Endothelial cell of umbilical vein (primary cell): Measurements from ENCODE around the gene WDR38. TPM values are rescaled to one million over a fixed set of nuclear protein-coding genes. Genes with fewer than 3 reads are reported as not detected.

Experiments used
- BruUV-seq: library from RNA; stranded (reverse); fragments of 400-500 nt; replicated peaks from 2 replicates; lab custom pipeline; 2021; lab: Mats Ljungman, UMichigan
- CTCF ChIA-PET: fragments of 300-600, 350-600 bp; sonication (Branson Sonifier 250); formaldehyde crosslinking; loops from one replicate; lab custom pipeline; 2021; ENCODE audit warnings: antibody characterized with exemption, inconsistent platforms; lab: Charles Lee
- POLR2A ChIA-PET: fragments of 300-600, 350-600 bp; sonication (Branson Sonifier 250); formaldehyde crosslinking; loops from one replicate; lab custom pipeline; 2021; ENCODE audit warnings: antibody characterized with exemption, inconsistent platforms; lab: Charles Lee
- DNase-seq: peaks from one replicate; pipeline ENCODE4 v3.0.0-alpha.2; 2011; ENCODE audit warnings: low read depth, low spot score
- FAIRE-seq: peaks from 2 replicates; lab custom pipeline; 2011; peaks lifted over from hg19 to GRCh38; lab: Jason Lieb, UNC
- H2AFZ ChIP-seq: 2 replicates; pipeline ENCODE4 v1.6.0; 2012; ENCODE audit warnings: low read depth, low read length, control low read depth, inconsistent platforms
- H3K27ac ChIP-seq: 2 replicates; pipeline ENCODE4 v1.5.1; 2011; ENCODE audit warnings: low read depth, mild to moderate bottlenecking, control low read depth, low read length, moderate library complexity; ENCODE audit not compliant: insufficient read depth
- H3K27me3 ChIP-seq, 2 experiments: 2 replicates each; pipeline versions ENCODE4 v1.6.0 to v1.6.1; 2011; ENCODE audit warnings: low read length in 2 of 2, mixed read lengths in 1 of 2; ENCODE audit not compliant: control insufficient read depth in 2 of 2, insufficient read depth in 2 of 2
- H3K36me3 ChIP-seq, 2 experiments: 2 replicates in 1 of 2; 3 replicates in 1 of 2; pipeline ENCODE4 v1.5.1; 2011; ENCODE audit warnings: low read length in 2 of 2, mild to moderate bottlenecking in 1 of 2, moderate library complexity in 1 of 2; ENCODE audit not compliant: control insufficient read depth in 2 of 2, insufficient read depth in 2 of 2; ENCODE audit errors: extremely low read depth in 1 of 2
- H3K4me1 ChIP-seq: 3 replicates; pipeline ENCODE4 v1.5.1; 2011; ENCODE audit warnings: mild to moderate bottlenecking, low read length; ENCODE audit not compliant: control insufficient read depth, insufficient read depth; ENCODE audit errors: extremely low read depth
- H3K4me2 ChIP-seq: 2 replicates; pipeline ENCODE4 v1.6.1; 2011; ENCODE audit warnings: low read length, control low read depth, mixed read lengths; ENCODE audit not compliant: insufficient read depth
- H3K4me3 ChIP-seq, 3 experiments: fragments of 200-600 bp in 1 of 3; sonication (generic), shearing (Covaris generic) in 1 of 3; replicated peaks in 1 of 3; 2 replicates each; pipeline ENCODE4 v1.5.1; 2011 to 2016; ENCODE audit warnings: control low read depth in 3 of 3, low read length in 3 of 3, mild to moderate bottlenecking in 2 of 3, inconsistent platforms in 1 of 3, low read depth in 1 of 3, moderate library complexity in 1 of 3; ENCODE audit not compliant: insufficient read depth in 1 of 3
- H3K79me2 ChIP-seq: 2 replicates; pipeline ENCODE4 v1.6.0; 2012; ENCODE audit warnings: low read length, inconsistent platforms; ENCODE audit not compliant: control insufficient read depth, insufficient read depth
- H3K9ac ChIP-seq: replicated peaks from 2 replicates; pipeline ENCODE3; 2011; ENCODE audit warnings: low read length, control low read depth; ENCODE audit not compliant: insufficient read depth; ENCODE audit errors: extremely low read depth
- H3K9me1 ChIP-seq: replicated peaks from 3 replicates; pipeline ENCODE4 v1.6.0; 2011; ENCODE audit warnings: mild to moderate bottlenecking, low read length; ENCODE audit not compliant: control insufficient read depth, insufficient read depth; ENCODE audit errors: extremely low read depth
- H3K9me3 ChIP-seq: replicated peaks from 2 replicates; pipeline ENCODE4 v1.5.1; 2012; ENCODE audit warnings: low read length, inconsistent platforms; ENCODE audit not compliant: control insufficient read depth, insufficient read depth
- H4K20me1 ChIP-seq: replicated peaks from 2 replicates; pipeline ENCODE3; 2011; ENCODE audit warnings: mild to moderate bottlenecking, low read length; ENCODE audit not compliant: control insufficient read depth, insufficient read depth; ENCODE audit errors: extremely low read depth
- EZH2 ChIP-seq: IDR thresholded peaks from 2 replicates; pipeline ENCODE4 v1.6.1; 2012; ENCODE audit warnings: borderline replicate concordance, low read depth, mild to moderate bottlenecking, moderate library complexity, low read length, inconsistent platforms; ENCODE audit not compliant: severe bottlenecking
- FOS ChIP-seq: IDR thresholded peaks from 2 replicates; pipeline ENCODE4 v1.6.1; 2011; ENCODE audit warnings: mild to moderate bottlenecking, low read length, moderate library complexity, borderline replicate concordance; ENCODE audit not compliant: insufficient read depth
- GATA2 ChIP-seq: IDR thresholded peaks from 2 replicates; pipeline ENCODE4 v1.7.0; 2011; ENCODE audit warnings: low read depth, mild to moderate bottlenecking, moderate library complexity, mixed read lengths, low read length; ENCODE audit not compliant: insufficient read length, insufficient read depth
- JUN ChIP-seq: IDR thresholded peaks from 2 replicates; pipeline ENCODE4 v1.6.1; 2011; ENCODE audit warnings: borderline replicate concordance, low read depth; ENCODE audit not compliant: insufficient read length, insufficient read depth
- MAX ChIP-seq: IDR thresholded peaks from 2 replicates; pipeline ENCODE4 v1.6.1; 2011; ENCODE audit not compliant: insufficient read depth, insufficient read length
- MYC ChIP-seq: IDR thresholded peaks from one replicate; pipeline ENCODE4 v1.6.1; 2011; ENCODE audit warnings: mild to moderate bottlenecking, low read depth, low read length
- POLR2A ChIP-seq: IDR thresholded peaks from 2 replicates; pipeline ENCODE4 v1.6.1; 2012; ENCODE audit warnings: low read depth, mild to moderate bottlenecking, control low read depth, low read length
- POLR2AphosphoS5 ChIP-seq: IDR thresholded peaks from 2 replicates; pipeline ENCODE4 v1.6.1; 2012; ENCODE audit warnings: low read depth, mild to moderate bottlenecking, control low read depth, low read length, moderate library complexity; ENCODE audit not compliant: insufficient read depth
- dilution Hi-C: fragments of 300-500 bp; cut with MboI; formaldehyde crosslinking; loops from one replicate; pipeline ENCODE4 v1.15.0; 2019; ENCODE audit warnings: low sequenced_read_pairs; ENCODE audit not compliant: extremely low pct_ligation_motif_present
- intact Hi-C: fragments of 100-400 bp; cut with micrococcal nuclease; formaldehyde crosslinking; loops from one replicate; pipeline ENCODE4 v1.10.0; 2022
- polyA plus RNA-seq, 4 experiments: library from polyadenylated mRNA; depleted of rRNA in 3 of 4; stranded (reverse) in 3 of 4; unstranded in 1 of 4; fragments of >200 nt; gene quantifications; 2 replicates each; pipeline versions ENCODE4 v1.2.1 to v1.2.3, GENCODE V29; 2011 to 2012; ENCODE audit warnings: missing spikeins in 1 of 4
- total RNA-seq: library from RNA; stranded (reverse); gene quantifications from 2 replicates; pipeline ENCODE4 v1.2.3, GENCODE V29; 2021
- TF ChIP-seq, protein P1 (sequence below), 2 donors: IDR thresholded peaks; 1 replicate in 1 of 2; 2 replicates in 1 of 2; pipeline ENCODE4 v1.5.1; 2011; ENCODE audit warnings: low read length in 2 of 2, mild to moderate bottlenecking in 2 of 2, moderate library complexity in 2 of 2, control low read depth in 1 of 2, inconsistent platforms in 1 of 2, low read depth in 1 of 2; ENCODE audit not compliant: insufficient read depth in 1 of 2; ENCODE audit errors: extremely low read depth in 1 of 2

WDR38 gene
- total and polyA plus RNA-seq, 2 donors (not counting 3 experiments of a cell fraction or from before 2014, with no cell fraction given), result not detected

DNA sequence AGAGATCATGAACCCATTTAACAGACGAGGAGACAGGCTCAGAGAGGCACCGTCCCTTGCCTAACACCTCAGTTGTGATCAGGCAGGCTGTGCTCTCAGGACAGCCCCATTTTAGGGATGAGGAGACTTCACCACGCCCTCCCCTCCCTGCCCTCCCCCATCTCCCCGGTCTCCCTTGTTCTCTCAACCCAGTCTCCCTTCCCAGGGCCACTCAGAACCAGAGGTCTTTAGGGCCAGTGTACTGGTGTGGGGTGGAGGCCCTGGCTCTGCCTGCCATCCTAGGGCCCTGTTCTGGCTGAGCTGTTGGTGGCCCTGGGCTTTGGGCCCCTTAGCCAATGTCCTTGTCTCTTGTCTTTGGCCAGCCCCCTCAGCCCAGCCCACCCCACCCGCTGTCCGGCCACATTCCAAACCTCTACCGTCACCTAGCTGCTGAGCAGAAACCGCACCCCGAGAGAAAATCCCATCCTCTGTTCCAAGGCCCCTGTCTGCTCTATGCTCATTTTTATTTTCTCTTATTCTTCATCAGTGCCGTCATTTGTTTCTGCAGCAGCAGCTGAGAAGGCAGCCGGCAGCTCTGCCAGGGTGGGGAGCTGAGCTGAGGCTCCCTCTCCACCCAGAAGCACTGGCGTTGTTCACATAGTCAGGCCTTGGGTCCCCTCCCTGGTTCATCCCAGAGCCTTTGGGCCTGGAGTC is 42.5 kb upstream of the WDR38 start:
- intact Hi-C loops (no loop called here), dilution Hi-C loops (no loop called here)
- Histone ChIP-seq H3K27ac (no peak overlapping the region), H2AFZ (no peak overlapping the region), H3K4me2 (no peak overlapping the region), H3K4me1 (no peaks in the 10 kb centered on the region), H3K4me3 (no peak overlapping the region), H3K9me1 (no peaks in the 10 kb centered on the region), H4K20me1 (no peaks in the 10 kb centered on the region), H3K36me3 (no peaks in the 10 kb centered on the region), H3K9ac (no peak overlapping the region), H3K27me3 (no peaks in the 10 kb centered on the region), H3K79me2 (no peaks in the 10 kb centered on the region), H3K9me3 (no peaks in the 10 kb centered on the region)
- FAIRE-seq (no peak), DNase-seq (no peak)
- no TSS peak for BruUV-seq
- ChIA-PET CTCF (interaction anchor here (0.6 kb wide), 1 partner anchor 18 kb away, joined by 3 read pairs; no protein-coding TSS in a partner anchor), POLR2A (no interaction called here)
- no peak for TF ChIP-seq EZH2
- TF ChIP-seq JUN, result no peak
- TF ChIP-seq, protein P1, sequence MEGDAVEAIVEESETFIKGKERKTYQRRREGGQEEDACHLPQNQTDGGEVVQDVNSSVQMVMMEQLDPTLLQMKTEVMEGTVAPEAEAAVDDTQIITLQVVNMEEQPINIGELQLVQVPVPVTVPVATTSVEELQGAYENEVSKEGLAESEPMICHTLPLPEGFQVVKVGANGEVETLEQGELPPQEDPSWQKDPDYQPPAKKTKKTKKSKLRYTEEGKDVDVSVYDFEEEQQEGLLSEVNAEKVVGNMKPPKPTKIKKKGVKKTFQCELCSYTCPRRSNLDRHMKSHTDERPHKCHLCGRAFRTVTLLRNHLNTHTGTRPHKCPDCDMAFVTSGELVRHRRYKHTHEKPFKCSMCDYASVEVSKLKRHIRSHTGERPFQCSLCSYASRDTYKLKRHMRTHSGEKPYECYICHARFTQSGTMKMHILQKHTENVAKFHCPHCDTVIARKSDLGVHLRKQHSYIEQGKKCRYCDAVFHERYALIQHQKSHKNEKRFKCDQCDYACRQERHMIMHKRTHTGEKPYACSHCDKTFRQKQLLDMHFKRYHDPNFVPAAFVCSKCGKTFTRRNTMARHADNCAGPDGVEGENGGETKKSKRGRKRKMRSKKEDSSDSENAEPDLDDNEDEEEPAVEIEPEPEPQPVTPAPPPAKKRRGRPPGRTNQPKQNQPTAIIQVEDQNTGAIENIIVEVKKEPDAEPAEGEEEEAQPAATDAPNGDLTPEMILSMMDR (IDR thresholded peaks at IDR 0.05; ENCODE audit: extremely low read depth in 1 of 2, insufficient read depth in 1 of 2, low read depth in 1 of 2, low read length in 2 of 2), result no peak
- TF ChIP-seq MAX, result no peak
- no peak for TF ChIP-seq GATA2
- TF ChIP-seq FOS, result no peak
- TF ChIP-seq POLR2A, result no peak
- no peak for TF ChIP-seq MYC
- TF ChIP-seq POLR2AphosphoS5, result no peak
